ENCODE measurements around the gene ARHGAP9. TPM values are rescaled to one million over a fixed set of nuclear protein-coding genes. Genes with fewer than 3 reads are reported as not detected.
A peak's percentile ranks its signal among the peaks of the same experiment; 100 is the strongest.

ARHGAP9 gene
- total RNA-seq, result not detected in 2 replicates

DNA sequence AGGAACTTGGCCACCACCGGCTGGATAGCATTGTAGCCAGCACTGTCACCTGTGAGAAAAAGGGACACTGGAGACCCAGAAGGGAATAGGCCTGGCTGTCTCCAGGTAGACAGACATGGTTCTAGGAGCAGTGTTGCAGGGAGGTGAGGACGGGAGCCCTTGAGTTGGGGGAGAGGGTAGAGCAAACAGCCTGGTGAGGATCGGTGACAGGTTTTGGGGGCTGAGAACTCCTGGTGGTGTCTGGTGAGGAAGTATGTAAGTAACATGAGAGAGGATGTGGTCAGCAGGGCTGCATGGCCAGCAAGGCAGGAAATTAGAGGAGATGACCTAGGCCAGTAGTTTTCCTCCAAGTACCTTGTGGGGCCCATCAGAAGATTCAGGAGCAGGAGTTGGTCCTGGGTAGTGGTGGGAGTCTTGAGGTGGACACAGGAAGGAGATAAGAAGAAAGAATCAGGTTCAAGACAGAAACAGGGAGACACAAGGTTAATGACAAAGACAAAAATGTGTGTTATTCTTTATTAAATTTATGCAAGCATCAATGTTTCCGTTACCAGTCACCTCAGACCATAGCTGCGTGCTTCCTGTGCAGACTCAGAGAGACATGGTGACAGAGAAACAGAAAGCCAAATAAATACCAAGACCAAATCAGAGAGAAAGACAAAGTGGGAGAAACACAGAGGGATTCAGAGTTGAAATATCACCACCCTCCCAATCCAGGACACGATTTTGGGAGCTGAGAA is at the start of gene ARHGAP9:
ARHGAP9 (minus strand) TSS at position 491 of the 740 bp plus-strand sequence; CDS start at position 31, 460 bp downstream.
- DNase-seq (ENCODE audit: low read depth), result no peak

DNA sequence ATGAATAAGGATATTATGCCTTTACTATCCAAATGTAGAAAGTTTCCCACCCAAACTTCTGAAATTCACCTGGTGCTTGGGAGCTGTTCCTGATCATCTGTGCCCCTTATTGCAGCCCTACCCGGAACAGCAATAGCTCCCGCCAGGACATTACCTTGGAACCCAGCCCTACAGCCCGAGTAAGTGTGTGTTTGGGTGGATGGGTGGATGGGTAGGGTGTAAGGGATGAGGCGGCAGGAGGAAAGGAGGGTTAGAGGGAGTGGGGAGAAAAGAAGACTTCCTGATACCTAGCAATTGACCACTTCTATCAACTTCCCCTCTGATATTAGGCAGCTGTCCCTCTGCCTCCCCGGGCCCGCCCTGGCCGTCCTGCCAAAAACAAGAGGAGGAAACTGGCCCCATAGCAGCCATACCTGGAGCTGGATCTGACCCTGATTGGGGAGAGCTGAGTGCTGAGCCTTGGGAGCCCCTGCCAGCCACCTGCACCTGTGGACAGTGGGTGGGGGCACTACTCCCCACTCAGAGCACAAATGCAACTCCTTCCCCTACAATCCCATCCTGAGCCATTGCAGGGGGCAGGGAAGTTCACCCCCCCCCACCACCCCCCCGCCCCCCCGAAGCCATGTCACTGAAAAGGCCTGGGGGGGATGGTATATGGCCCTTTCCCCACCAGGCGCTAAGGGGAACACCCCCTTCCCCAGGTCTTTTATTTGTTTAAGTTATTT is 49.3 kb upstream of the ARHGAP9 start:
- DNase-seq (ENCODE audit: low read depth), result no peak

DNA sequence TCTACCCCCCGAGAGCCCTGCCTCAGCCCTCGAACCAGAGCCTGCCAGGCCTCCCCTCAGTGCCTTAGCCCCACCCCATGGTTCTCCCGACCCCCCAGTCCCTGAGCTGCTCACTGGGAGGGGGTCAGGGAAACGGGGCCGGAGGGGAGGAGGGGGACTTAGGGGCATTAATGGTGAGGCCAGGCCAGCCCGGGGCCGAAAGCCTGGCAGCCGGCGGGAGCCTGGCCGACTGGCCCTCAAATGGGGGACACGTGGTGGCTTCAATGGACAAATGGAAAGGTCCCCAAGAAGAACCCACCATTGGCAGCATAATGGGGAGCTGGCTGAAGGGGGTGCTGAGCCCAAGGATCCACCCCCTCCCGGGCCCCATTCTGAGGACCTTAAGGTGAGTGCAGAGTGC is 48.5 kb upstream of the ARHGAP9 start:
- DNase-seq (ENCODE audit: low read depth), result no peak

DNA sequence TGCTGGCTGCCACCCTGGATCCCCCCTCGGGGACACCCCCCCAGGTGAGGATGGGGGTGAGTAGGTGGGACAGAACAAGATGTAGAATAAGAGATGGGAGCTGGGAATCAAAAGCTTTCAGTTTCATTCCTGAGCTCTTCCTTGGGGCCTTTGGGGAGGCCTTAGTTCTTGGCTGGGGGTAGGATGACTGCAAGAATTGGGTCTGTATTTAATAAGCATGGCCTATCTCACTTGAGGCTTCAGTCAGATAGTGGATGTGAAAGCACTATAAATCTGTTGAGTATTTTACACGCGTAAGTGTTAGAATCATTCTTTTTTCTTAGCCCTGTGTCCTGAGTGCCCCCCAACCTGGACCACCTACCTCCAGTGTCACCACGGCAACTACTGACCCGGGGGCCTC is 47.5 kb upstream of the ARHGAP9 start:
- DNase-seq (ENCODE audit: low read depth), result no peak

DNA sequence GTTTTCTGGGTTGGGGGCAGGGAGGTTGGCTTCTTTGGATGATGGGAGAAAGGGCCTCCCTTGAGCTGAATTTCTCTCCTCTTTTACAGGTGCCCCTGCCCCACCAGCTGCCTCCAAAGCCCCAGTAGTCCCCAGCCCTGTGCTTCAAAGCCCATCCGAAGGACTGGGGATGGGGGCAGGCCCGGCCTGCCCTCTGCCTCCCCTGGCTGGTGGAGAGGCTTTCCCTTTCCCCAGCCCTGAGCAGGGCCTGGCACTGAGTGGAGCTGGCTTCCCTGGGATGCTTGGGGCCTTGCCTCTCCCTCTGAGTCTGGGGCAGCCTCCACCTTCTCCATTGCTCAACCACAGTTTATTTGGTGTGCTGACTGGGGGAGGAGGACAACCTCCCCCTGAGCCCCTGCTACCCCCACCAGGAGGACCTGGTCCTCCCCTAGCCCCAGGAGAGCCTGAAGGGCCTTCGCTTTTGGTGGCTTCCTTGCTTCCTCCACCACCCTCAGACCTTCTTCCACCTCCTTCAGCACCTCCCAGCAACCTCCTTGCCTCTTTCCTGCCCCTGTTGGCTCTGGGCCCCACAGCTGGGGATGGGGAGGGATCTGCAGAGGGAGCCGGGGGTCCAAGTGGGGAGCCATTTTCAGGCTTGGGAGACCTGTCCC is 46.9 kb upstream of the ARHGAP9 start:
- no peak for DNase-seq (ENCODE audit: low read depth)

DNA sequence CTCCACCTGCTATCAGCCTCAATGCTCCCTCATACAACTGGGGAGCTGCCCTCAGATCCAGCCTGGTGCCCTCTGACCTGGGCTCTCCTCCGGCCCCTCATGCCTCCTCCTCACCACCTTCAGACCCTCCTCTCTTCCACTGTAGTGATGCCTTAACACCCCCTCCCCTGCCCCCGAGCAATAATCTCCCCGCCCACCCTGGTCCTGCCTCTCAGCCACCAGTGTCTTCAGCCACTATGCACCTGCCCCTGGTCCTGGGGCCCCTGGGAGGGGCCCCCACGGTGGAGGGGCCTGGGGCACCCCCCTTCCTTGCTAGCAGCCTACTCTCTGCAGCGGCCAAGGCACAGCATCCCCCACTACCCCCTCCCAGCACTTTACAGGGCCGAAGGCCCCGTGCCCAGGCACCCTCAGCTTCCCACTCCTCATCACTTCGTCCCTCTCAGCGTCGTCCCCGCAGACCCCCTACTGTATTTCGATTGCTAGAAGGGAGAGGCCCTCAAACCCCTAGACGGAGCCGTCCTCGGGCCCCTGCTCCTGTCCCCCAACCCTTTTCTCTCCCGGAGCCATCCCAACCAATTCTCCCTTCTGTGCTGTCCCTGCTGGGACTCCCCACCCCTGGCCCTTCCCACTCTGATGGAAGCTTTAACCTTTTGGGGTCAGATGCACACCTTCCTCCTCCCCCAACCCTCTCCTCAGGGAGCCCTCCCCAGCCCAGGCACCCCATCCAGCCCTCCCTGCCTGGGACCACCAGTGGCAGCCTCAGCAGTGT is 46.1 kb upstream of the ARHGAP9 start:
- DNase-seq (ENCODE audit: low read depth), result no peak

DNA sequence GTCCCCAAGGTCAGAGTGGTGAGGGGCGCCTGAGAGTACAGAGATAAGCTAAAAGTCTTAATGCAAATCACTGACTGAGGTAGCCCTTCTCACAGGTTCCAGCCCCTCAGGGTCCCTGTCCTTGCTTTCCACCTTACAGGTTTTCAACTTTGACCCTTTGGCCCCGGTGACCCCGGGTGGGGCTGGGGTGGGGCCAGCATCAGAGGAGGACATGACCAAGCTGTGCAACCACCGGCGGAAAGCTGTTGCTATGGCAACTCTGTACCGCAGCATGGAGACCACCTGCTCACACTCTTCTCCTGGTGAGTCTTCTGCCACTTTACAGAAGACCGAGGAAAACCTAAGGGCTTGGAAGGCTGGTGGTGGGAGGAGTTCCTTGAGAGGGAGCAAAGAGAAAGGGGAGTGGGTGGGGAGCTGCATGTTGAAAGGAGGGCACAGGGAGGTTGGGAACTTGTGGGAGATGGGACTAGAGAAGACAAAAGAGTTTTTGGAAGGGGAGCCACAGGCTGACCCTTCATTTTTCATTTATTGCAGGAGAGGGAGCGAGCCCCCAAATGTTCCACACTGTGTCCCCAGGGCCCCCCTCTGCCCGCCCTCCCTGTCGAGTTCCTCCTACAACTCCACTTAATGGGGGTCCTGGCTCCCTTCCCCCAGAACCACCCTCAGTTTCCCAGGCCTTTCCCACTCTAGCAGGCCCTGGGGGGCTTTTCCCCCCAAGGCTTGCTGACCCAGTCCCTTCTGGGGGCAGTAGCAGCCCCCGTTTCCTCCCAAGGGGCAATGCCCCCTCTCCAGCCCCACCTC is 45.3 kb upstream of the ARHGAP9 start:
- DNase-seq (ENCODE audit: low read depth), result no peak

DNA sequence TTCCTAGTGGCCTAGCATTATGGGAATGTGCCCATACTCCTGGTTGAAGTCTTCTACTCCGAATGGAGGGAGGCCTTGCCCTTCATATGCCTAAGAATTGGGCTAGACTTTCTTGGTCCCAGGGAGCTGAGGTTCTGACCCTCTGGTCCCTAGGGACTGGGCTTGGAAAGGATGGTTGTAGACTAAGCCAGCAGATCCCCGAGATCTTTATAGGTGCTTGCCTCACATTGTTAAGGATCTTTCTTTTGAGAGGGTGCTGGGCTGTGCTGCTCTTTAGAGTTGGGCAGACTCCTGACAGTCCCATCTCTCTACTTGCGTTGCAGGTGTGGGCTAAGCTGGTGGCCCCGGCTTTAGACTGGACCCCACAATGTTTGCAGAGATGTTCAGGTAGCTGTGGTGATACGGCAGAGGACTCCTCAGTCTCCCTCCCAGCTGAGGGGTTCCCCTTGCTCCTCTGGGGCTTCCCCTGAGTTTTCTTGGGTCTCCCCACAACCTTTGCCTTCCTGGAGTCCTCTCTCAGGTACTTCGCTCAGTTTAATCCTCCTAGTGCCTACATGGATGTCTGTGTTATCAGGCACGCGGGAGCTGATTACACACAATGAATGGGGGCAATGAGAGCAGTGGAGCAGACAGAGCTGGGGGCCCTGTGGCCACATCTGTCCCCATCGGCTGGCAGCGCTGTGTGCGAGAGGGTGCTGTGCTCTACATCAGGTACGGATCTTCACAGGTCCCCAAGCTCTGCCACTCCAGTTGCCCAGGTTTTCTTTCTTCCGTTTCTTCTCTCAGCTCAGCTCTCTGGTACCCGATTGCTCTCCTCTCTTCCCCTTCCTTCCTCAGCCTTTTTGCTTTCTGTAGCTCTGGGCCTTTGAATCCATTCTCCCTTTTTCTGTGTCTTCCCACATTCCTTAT is 44.3 kb upstream of the ARHGAP9 start:
- no peak for DNase-seq (ENCODE audit: low read depth)

DNA sequence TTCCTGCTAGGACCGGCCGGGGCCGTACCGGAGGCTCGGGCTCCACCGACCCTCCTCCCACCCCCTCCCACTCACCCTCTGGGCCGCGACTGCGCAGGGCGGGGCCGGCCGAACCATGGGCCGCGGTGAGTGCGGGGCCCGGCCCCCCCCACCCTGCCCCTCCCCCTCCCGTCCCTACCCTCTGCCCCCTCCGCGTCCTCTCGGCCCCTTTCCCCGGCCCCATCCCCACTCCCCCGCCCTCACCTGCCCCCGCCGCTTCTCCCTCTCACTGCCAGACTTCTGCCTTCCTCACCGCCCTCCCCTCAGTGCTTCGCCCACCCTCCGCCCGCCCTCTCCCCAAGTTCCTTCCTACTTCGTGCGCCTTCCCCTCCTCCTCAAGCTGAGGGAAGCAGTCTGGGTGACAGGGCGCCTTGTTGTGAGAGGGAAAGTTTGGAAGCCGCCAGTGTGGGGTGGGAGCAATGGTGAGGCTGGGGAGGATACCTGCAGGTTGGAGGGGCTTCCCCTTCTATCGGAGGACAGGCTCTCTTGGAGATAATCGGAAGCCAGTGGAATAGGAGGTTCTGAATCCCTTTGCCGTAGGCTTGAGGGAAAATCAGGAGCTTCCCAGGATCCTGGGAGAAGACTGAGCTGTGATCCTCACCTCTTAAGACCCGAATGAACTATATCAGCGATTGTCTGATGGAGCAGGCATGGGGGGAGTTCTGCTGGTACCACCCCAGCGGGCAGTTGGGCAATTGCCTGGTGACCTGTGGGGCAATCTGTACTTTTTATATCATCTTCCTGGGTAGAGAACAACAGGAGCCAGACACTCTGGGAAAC is 43.4 kb upstream of the ARHGAP9 start:
- peak; percentile 42 for DNase-seq (ENCODE audit: low read depth)

DNA sequence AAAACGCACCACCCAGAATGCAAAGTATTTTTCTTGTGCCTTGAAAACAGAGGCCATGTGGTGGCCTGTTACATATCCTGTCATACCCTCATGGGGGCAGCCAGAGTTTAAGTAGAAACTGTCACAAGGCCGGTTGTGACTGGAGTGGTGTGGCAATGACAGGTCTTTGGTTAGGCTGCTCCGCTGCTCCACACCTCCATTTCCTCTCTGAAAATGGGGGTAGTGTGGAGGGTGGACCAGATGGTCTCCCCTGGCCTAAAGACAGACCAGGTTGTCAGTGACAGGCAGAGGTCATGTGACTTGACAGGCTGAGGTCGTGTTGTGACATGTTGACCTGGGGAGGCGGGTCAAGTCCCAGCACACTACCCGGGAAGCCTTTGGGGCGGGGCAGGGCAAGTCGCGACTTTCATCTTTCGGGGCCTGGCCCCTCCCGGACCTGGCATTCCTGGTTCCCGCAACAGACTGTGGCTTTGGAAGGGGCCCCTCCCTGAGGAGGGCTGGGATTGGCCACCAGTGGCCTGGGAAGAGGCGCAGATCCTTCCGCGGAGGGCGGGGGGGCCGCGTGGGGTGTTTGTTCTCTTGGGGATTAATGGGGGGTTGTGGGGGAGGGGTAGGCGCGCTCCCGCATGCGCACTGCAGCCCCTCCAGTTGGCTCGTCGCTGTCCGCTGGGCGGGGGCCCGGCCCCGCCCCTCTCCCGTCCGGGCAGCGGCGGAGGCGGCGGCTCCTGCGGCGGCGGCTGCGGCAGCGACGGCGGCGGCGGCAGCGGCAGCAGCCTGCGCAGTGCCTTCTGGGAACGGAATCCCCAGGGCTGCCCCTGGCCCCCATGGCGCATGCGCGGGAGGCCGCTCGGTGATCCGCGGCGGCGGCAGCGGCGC is 42.6 kb upstream of the ARHGAP9 start, which contains the start of gene MBD6:
MBD6 (plus strand) TSS at position 814 of the 876 bp plus-strand sequence. CDS start 1,480 bp downstream, outside the sequence.
- peak; percentile 75 for DNase-seq (ENCODE audit: low read depth)

DNA sequence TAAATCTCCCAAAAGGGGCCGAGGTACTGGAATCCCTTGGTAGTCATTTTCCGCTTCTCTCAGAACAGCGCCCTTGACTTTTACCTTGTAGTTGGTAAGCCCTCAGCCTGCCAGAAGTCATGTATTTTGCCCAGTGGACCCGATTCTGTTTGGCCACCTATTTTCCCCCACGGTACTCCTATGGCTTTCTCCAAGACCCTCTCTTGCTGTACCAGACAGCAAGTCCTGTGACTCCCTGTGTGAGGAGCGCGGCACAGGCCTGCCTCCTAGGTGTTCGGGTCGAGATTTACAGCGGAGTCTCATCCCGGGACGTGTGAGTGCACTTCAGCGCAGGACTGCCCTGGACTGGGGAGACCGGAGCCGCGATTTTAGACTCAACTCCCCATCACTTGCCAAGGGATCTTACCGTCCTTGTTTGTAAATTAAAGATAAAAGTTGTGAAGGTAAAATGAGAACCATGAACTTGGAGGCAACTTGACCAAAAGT is 41.9 kb upstream of the ARHGAP9 start:
- DNase-seq (ENCODE audit: low read depth), result peak; percentile 45

DNA sequence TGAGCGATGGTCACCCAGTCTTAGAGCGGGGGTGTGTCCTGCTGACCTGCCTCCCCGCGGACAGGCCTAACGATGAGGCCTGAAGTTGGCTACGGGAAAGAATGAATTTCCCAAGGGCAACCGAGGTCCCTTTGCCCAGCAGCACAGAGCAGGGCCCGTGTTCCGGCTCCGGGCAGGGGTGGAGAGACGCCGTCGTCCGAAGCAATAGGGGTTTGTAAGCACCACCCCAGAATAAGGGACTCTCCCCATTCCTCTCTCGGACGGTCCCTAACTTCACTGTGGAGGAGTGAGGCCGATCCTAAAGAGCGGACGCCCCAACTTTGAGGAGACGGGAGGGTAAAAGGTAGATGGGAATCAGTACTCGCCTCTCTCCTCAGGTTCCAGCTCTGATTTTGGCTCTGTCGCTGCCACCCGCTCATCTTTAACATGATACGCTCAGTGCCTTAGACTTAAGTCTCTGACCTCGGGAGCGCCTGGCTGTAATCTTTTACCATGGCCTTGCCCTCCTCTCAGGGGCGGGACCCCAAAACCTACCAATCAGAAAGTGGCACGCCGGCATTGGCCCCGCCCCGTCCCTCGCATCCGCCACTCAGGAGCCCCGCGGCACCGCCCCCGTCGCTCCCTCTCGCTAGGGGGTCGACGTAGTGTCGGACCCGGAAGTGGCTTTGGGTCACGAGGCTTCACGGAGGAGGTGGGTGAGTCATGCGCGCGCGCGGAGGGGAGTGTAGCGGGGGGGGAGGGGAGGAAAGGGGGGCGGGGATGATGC is 40.6 kb upstream of the ARHGAP9 start, which contains the start of gene DDIT3:
DDIT3 (minus strand) TSS at position 462 of the 766 bp plus-strand sequence. CDS start 3,108 bp downstream, outside the sequence.
- peak; percentile 92 for DNase-seq (ENCODE audit: low read depth)

DNA sequence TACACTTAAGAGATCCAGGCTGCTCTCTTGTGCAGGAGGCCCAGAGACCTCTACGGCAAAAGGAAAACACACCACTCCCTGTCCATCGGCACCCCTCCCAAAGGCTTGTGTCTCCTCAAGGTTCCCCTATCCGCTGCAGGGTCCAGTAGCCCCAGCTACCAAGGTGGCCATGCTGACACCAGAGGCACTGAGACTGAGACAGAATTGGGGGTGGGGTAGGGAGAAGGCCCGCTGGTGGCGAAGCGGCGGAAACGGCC is 40.1 kb upstream of the ARHGAP9 start:
- DNase-seq (ENCODE audit: low read depth), result no peak

DNA sequence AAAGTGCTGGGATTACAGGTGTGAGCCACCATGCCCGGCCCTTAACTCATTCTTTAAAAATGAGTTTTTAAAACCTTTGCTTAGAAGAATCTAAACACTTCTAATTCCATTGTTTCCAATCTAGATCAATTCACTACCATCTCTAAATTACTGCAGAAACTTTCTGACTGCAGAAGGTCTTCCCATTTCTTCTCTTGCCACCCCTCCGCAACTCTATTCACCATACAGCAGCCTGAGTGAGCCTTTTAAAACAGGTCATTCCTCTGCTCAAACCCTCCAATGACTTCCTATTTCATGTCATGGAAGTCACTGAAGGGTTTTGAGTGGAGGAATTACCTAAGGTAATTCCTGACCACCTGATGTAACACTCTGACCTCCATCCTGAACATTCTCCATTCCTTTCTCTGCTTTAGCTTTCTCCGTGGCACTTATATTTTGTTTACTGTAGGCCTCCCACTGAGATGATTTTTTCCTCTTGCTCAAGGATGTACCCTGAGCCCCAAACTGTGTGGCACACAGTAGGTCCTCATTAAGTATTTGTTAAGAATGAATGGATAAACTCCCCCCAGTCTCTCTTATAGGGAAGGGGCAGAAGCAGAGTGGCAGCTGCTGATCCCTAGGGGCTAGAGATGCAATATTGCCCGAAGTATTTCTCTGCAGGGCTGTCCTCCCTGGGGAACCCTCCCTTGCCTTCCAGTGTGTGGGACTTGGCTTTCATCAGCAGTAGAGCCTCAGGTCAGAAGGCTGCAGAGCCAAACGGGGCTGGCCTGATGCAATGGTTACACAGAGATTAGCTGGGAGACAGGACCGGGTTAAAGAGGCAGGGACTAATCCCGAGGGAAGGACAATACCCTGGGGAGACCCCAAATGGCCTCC is 39.5 kb upstream of the ARHGAP9 start:
- no peak for DNase-seq (ENCODE audit: low read depth)

DNA sequence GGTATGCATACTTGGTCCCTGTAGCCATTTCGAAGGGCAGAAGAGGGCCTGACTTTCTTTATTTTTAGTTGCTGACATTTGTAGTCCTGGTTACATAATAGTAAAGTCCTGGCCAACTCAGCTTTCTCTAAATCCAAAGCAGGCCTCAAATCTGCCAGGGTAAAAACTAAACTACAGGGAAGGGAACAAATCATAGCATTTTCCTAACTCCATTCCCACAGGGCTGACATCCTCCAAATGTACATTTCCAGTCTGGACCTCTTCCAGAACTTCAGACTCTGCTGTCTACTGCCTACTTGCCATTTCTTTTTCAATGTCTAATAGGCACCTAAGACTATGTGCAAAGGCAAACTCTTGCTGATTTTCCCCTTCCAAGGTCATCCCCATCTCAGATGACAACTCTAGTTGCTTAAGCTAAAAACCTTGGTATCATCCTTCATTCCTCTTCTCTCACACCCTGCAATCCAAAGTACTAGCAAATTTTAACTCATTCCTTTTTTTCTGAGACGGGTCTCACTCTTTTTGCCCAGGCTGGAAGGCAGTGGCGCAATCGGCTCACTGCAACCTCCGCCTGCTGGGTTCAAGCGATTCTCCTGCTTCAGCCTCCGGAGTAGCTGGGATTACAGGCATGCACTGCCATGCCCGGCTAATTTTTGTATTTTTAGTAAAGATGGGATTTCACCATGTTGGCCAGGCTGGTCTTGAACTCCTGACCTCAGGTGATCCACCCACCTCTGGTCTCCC is 38.7 kb upstream of the ARHGAP9 start:
- no peak for DNase-seq (ENCODE audit: low read depth)
